ENCODE measurements around the gene PARD6A.

PARD6A gene

GRCh38 chr16:67678354-67679023 is 17.7 kb downstream of the PARD6A start (continued):
- TF ChIP-seq ZBTB1 (tag by site-specific recombination; IDR thresholded peaks at IDR 0.05) (no peak), ZNF146 (tag by site-specific recombination; IDR thresholded peaks at IDR 0.05) (no peak), ZNF248 (tag by site-specific recombination; IDR thresholded peaks at IDR 0.05) (no peak), ZNF510 (tag by site-specific recombination; IDR thresholded peaks at IDR 0.05; ENCODE audit: insufficient replicate concordance) (no peak), ZNF324 (tag by site-specific recombination; IDR thresholded peaks at IDR 0.05) (no peak), ZNF645 (tag by site-specific recombination; IDR thresholded peaks at IDR 0.05) (no peak), ZBTB44 (tag by site-specific recombination; IDR thresholded peaks at IDR 0.05) (no peak), ZNF221 (tag by site-specific recombination; IDR thresholded peaks at IDR 0.05; ENCODE audit: borderline replicate concordance) (no peak), ZSCAN16 (tag by site-specific recombination; IDR thresholded peaks at IDR 0.05) (peak; percentile 88), KLF1 (tag by site-specific recombination; IDR thresholded peaks at IDR 0.05) (peak; percentile 93), OSR2 (tag by site-specific recombination; IDR thresholded peaks at IDR 0.05) (no peak), HOXC10 (CRISPR knock-in tag; IDR thresholded peaks at IDR 0.05) (no peak), WT1 (tag by site-specific recombination; IDR thresholded peaks at IDR 0.05) (peak; percentile 84), ZNF302 (tag by site-specific recombination; IDR thresholded peaks at IDR 0.05; ENCODE audit: low read depth) (no peak), PRDM1 (tag by site-specific recombination; IDR thresholded peaks at IDR 0.05) (no peak), GLIS1 (tag by site-specific recombination; IDR thresholded peaks at IDR 0.05) (peak; percentile 63), EGR2 (tag by site-specific recombination; IDR thresholded peaks at IDR 0.05; ENCODE audit: low read depth) (no peak), ZNF394 (tag by site-specific recombination; IDR thresholded peaks at IDR 0.05; ENCODE audit: borderline replicate concordance) (no peak), ZBTB21 (tag by site-specific recombination; IDR thresholded peaks at IDR 0.05) (no peak), MZF1 (tag by site-specific recombination; IDR thresholded peaks at IDR 0.05; ENCODE audit: borderline replicate concordance) (peak; percentile 81; the same call in 1 of the 2 replicates), ZNF449 (tag by site-specific recombination; IDR thresholded peaks at IDR 0.05) (peak; percentile 93), ZNF26 (tag by site-specific recombination; IDR thresholded peaks at IDR 0.05) (no peak), ZNF792 (tag by site-specific recombination; IDR thresholded peaks at IDR 0.05) (no peak), ZBTB48 (tag by site-specific recombination; IDR thresholded peaks at IDR 0.05) (no peak), ZNF10 (tag by site-specific recombination; IDR thresholded peaks at IDR 0.05) (no peak), ZNF624 (tag by site-specific recombination; IDR thresholded peaks at IDR 0.05) (no peak), ZNF600 (tag by site-specific recombination; IDR thresholded peaks at IDR 0.05) (no peak), ZNF610 (tag by site-specific recombination; IDR thresholded peaks at IDR 0.05; ENCODE audit: borderline replicate concordance) (0 out of 2 replicates have a peak, but pooled peaks have one; percentile 50), TRIM28 (IDR thresholded peaks at IDR 0.05; ENCODE audit: borderline replicate concordance, low read length) (no peak), CTCF (tag by site-specific recombination; IDR thresholded peaks at IDR 0.05) (no peak), ZNF169 (tag by site-specific recombination; IDR thresholded peaks at IDR 0.05) (no peak), ZNF521 (tag by site-specific recombination; IDR thresholded peaks at IDR 0.05) (no peak), ZNF560 (tag by site-specific recombination; IDR thresholded peaks at IDR 0.05; ENCODE audit: borderline replicate concordance) (no peak), ZNF549 (tag by site-specific recombination; IDR thresholded peaks at IDR 0.05) (no peak), BCL11B (tag by site-specific recombination; IDR thresholded peaks at IDR 0.05; ENCODE audit: low read depth) (no peak), ZFP37 (tag by site-specific recombination; IDR thresholded peaks at IDR 0.05) (no peak)
